ENCODE results near the gene DHRS12.

DHRS12 gene

DNA sequence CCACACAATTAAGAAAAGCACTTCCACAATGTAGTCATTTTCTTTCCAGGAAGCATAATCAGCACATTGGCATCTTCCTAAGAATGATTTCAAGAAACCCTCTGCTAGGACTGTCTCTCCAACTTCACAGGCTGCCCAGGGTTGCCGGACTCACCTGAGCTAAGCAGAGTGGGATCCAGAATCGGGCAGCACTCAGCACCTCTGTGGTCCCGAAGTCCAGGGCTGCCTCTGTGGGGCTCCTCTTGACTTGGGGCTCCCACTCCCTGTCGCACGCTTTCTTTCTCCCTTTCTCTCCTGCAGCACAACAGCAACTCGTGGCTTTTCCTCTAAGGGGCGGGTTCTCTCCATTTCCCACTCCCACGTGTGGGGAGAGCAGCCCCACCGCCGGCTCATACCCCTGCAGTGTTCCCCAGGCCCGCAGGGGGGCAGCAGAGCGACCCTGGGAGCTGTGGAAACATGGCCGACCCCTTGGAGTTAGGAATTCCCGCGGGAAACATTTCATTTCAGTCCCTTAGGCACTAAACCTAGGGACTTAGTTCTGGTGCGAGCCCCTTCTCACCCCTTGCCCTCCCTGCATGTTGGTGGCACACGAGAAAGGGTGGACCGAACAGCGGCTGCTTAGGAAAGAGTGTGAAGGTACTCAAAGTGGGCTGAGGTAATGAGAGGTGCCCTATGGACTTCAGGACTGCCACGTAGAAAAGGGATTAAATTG is 41.1 kb upstream of the DHRS12 start, which contains the start of gene TMEM272:
Gene TMEM272, minus strand, starts transcription at position 316 of the 712 bp plus-strand sequence. CDS start 6,647 bp downstream, outside the sequence.
- TF ChIP-seq, protein P1, sequence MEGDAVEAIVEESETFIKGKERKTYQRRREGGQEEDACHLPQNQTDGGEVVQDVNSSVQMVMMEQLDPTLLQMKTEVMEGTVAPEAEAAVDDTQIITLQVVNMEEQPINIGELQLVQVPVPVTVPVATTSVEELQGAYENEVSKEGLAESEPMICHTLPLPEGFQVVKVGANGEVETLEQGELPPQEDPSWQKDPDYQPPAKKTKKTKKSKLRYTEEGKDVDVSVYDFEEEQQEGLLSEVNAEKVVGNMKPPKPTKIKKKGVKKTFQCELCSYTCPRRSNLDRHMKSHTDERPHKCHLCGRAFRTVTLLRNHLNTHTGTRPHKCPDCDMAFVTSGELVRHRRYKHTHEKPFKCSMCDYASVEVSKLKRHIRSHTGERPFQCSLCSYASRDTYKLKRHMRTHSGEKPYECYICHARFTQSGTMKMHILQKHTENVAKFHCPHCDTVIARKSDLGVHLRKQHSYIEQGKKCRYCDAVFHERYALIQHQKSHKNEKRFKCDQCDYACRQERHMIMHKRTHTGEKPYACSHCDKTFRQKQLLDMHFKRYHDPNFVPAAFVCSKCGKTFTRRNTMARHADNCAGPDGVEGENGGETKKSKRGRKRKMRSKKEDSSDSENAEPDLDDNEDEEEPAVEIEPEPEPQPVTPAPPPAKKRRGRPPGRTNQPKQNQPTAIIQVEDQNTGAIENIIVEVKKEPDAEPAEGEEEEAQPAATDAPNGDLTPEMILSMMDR (IDR thresholded peaks at IDR 0.05; ENCODE audit: borderline replicate concordance, control extremely low read depth, extremely low read depth, insufficient read depth, missing control alignments), result peak; percentile 78
- in situ Hi-C loops (cut with MboI; ENCODE audit: low sequenced_read_pairs, unreplicated experiment), result no loop called here

DNA sequence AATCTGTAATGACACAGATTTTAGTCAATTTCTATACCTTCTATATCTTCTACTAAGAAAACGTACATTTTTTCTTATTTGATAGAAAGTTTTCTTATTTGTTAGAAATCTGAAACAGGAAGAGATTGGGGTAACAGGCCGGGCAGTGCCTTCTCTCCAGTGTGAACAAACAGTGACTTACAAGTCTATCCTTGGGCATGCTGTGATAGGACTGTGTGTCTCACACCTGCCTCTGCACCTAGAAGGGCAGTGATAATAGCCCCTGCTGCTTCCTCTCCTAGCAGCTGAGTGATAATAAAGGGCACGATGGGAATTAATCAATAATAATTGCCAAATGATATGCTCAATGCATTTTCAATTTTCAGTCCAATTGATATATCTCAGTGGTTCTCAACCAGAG is 39.6 kb upstream of the DHRS12 start:
- TF ChIP-seq, protein P1 (IDR thresholded peaks at IDR 0.05; ENCODE audit: borderline replicate concordance, control extremely low read depth, extremely low read depth, insufficient read depth, missing control alignments), result no peak
- in situ Hi-C loops (cut with MboI; ENCODE audit: low sequenced_read_pairs, unreplicated experiment), result no loop called here
- DNase-seq (ENCODE audit: low spot score), result no peak

More for the DNA sequence above, 41.1 kb upstream of the DHRS12 start, which contains the start of gene TMEM272:
- DNase-seq (ENCODE audit: low spot score), result peak; percentile 77

DNA sequence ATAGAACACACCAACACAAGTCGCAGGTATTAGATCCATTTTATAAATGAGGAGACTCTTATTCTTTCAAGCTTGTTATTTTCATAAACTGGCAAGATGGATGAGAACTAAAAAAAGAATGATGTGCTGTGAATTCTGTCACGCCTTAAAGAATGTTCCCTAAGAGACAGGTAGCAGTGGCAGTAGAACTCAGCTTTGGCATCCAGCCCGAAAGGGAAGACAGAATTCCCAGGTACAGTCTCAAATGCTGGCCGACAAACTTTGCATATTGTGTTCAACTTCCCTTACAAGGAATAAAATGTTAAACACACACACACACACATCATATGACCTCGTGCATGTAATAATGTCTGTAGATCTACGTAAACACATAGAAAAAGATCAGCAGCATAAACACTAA is 37.8 kb upstream of the DHRS12 start:
- in situ Hi-C loops (cut with MboI; ENCODE audit: low sequenced_read_pairs, unreplicated experiment), result no loop called here
- TF ChIP-seq, protein P1 (IDR thresholded peaks at IDR 0.05; ENCODE audit: borderline replicate concordance, control extremely low read depth, extremely low read depth, insufficient read depth, missing control alignments), result no peak
- no peak for DNase-seq (ENCODE audit: low spot score)

DNA sequence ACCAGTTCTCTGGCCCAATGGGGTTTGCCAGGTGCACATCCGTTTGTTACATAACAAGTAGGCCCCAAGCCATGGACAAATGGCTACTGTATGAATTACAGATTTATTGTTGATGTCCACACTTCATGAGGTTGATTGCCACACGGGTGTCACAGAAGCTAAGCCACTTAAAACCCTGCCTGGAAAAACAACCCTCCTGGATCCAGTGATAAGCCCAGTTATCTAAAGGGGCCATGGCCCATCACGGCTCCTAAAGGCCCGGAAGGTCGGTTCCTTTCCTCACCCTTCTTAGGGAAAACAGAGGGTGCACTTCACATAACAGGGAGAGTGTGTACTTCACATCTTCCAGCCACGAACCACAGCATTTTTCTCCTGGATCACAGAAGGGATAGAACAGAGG is 37.0 kb upstream of the DHRS12 start:
- DNase-seq (ENCODE audit: low spot score), result no peak
- in situ Hi-C loops (cut with MboI; ENCODE audit: low sequenced_read_pairs, unreplicated experiment), result no loop called here
- TF ChIP-seq, protein P1 (IDR thresholded peaks at IDR 0.05; ENCODE audit: borderline replicate concordance, control extremely low read depth, extremely low read depth, insufficient read depth, missing control alignments), result no peak

DNA sequence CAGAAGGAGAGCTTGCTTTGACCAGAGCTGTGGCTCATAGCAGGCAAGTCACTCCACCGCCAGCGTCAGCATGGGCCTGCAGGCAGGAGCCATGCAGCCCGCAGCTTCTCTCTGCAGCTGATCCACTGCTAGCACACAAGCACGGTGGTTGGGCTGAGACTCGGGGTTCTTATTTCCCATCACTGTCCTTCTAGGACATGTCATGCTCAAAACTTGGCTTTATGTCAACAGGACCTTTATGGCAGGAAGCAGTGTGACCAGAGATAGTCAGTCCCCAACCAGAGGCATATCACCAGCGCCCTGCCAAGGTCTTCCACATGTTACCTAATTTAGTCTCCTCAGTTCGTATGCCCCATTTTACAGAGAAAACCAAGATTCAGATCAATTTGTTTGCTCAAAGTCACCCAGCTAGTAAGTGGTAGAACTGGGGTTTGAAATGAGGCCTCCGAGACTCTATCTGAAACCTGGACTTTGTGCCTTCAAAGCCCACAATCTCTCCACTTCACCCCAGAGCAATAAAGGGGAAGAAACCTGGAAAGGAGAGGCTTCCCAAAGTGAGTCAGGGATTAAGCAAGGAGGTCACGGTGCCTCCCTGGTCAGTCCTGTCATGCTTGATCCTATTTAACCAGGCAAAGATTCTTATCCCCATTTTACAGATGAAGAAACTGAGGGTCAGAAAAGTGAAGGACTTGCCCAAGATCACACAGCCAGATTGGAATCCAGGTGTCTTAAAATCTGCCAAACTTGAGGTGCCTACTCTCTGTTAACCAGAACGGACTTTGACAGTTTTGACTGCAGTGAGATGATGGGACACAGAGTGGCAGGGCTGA is 36.0 kb upstream of the DHRS12 start:
- DNase-seq (ENCODE audit: low spot score), result no peak
- in situ Hi-C loops (cut with MboI; ENCODE audit: low sequenced_read_pairs, unreplicated experiment), result no loop called here
- TF ChIP-seq, protein P1 (IDR thresholded peaks at IDR 0.05; ENCODE audit: borderline replicate concordance, control extremely low read depth, extremely low read depth, insufficient read depth, missing control alignments), result no peak

DNA sequence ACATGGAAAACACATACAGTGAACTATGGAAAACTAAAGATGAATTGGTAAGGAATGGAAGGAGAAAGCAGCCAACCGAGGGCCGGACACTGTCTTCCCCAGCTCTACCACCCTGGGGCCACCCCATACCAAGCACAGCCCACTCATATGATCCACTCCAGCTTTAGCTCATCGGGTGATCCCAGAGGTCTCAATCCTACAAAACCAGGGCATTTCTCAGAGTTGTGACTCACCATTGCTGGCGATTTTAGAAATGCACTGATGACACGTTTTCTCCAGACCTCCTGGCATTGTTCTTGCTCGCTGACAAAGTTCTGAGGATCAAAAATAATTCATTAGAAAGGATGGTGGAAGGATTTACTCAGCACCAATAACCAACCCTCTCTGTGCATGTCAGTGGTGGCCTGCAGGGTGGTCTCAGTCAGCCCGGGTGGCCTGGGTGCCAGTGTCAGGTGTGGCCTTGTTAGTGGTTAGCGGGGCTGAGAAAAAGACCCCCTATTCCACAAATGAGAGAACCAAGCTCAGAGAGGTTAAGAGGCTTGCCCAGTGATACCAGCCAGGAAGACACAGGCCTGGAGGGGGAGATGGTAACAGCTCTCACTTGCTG is 34.4 kb upstream of the DHRS12 start:
- in situ Hi-C loops (cut with MboI; ENCODE audit: low sequenced_read_pairs, unreplicated experiment), result no loop called here
- DNase-seq (ENCODE audit: low spot score), result no peak
- TF ChIP-seq, protein P1 (IDR thresholded peaks at IDR 0.05; ENCODE audit: borderline replicate concordance, control extremely low read depth, extremely low read depth, insufficient read depth, missing control alignments), result no peak

All from GM13976 (cell line).